Fibroblast of lung (primary cell): ENCODE measurements around the gene TBC1D22A. TPM values are rescaled to one million over a fixed set of nuclear protein-coding genes. Genes with fewer than 3 reads are reported as not detected.

ENCODE experiments used
- DNase-seq, 2 donors: peaks; one replicate each; pipeline versions ENCODE4 v3.0.0 to v3.0.0-alpha.2; 2010; ENCODE audit warnings: low read depth in 2 of 2
- H2AFZ ChIP-seq: 2 replicates; pipeline ENCODE4 v1.5.1; 2012; ENCODE audit warnings: low read length, control low read depth, inconsistent platforms
- H3K27ac ChIP-seq: 2 replicates; pipeline ENCODE4 v1.5.1; 2011; ENCODE audit warnings: low read length, control low read depth; ENCODE audit not compliant: insufficient read depth
- H3K27me3 ChIP-seq: 2 replicates; pipeline ENCODE4 v1.5.1; 2011; ENCODE audit warnings: mild to moderate bottlenecking, low read length; ENCODE audit not compliant: control insufficient read depth, insufficient read depth
- H3K36me3 ChIP-seq: 2 replicates; pipeline ENCODE4 v1.5.1; 2011; ENCODE audit warnings: low read length; ENCODE audit not compliant: control insufficient read depth, insufficient read depth
- H3K4me1 ChIP-seq: 2 replicates; pipeline ENCODE4 v1.5.1; 2011; ENCODE audit warnings: low read length; ENCODE audit not compliant: control insufficient read depth, insufficient read depth; ENCODE audit errors: extremely low read depth
- H3K4me2 ChIP-seq: 2 replicates; pipeline ENCODE4 v1.5.1; 2011; ENCODE audit warnings: low read length, control low read depth; ENCODE audit not compliant: insufficient read depth; ENCODE audit errors: extremely low read depth
- H3K4me3 ChIP-seq, 4 experiments: fragments of 200-600 bp in 1 of 4; sonication (generic) in 1 of 4; replicated peaks in 1 of 4; 2 replicates each; pipeline ENCODE4 v1.5.1; 2011 to 2016; ENCODE audit warnings: low read length in 4 of 4, low read depth in 3 of 4, mild to moderate bottlenecking in 3 of 4, control low read depth in 2 of 4, inconsistent platforms in 1 of 4, mixed read lengths in 1 of 4; ENCODE audit not compliant: insufficient read depth in 1 of 4; ENCODE audit errors: control extremely low read depth in 1 of 4
- H3K79me2 ChIP-seq: 2 replicates; pipeline ENCODE4 v1.5.1; 2012; ENCODE audit warnings: mild to moderate bottlenecking, low read length, inconsistent platforms; ENCODE audit not compliant: control insufficient read depth, insufficient read depth
- H3K9ac ChIP-seq: 2 replicates; pipeline ENCODE4 v1.5.1; 2011; ENCODE audit warnings: mild to moderate bottlenecking, low read length, control low read depth; ENCODE audit not compliant: insufficient read depth
- H3K9me3 ChIP-seq: 2 replicates; pipeline ENCODE4 v1.5.1; 2012; ENCODE audit warnings: low read depth, low read length; ENCODE audit not compliant: control insufficient read depth, insufficient read depth
- H4K20me1 ChIP-seq: 2 replicates; pipeline ENCODE4 v1.5.1; 2011; ENCODE audit warnings: low read length; ENCODE audit not compliant: control insufficient read depth, insufficient read depth; ENCODE audit errors: extremely low read depth
- EZH2 ChIP-seq: IDR thresholded peaks from 2 replicates; pipeline ENCODE4 v1.5.1; 2012; ENCODE audit warnings: low read length, control low read depth, mild to moderate bottlenecking; ENCODE audit errors: missing control alignments
- polyA plus RNA-seq, 2 donors: library from polyadenylated mRNA; depleted of rRNA in 1 of 2; stranded (reverse) in 1 of 2; unstranded in 1 of 2; fragments of >200 nt; gene quantifications; 2 replicates each; pipeline ENCODE4 v1.2.1, GENCODE V29; 2011 to 2012; ENCODE audit warnings: missing spikeins in 1 of 2
- total RNA-seq: library from RNA; depleted of rRNA; stranded (reverse); fragments of >200 nt; gene quantifications from 2 replicates; pipeline ENCODE4 v1.2.1, GENCODE V29; 2014
- TF ChIP-seq, protein P1 (sequence below), 2 donors: IDR thresholded peaks in 1 of 2; conservative IDR thresholded peaks in 1 of 2; 1 replicate in 1 of 2; 2 replicates in 1 of 2; pipeline ENCODE4 v1.5.1; 2011 to 2012; ENCODE audit warnings: low read length in 2 of 2, control low read depth in 1 of 2, inconsistent platforms in 1 of 2, low read depth in 1 of 2, mild to moderate bottlenecking in 1 of 2

The TBC1D22A gene
- total and polyA plus RNA-seq, 2 donors (not counting 1 experiment from before 2014, with no cell fraction given): 11.6 to 17.6 TPM

GRCh38 chr22:47102081-47102480, 339.6 kb downstream of the TBC1D22A start:
- no peaks in the 10 kb centered on the region for H3K36me3 ChIP-seq
- H4K20me1 ChIP-seq: no peaks in the 10 kb centered on the region
- no peak for DNase-seq
- H3K4me2 ChIP-seq: no peak overlapping the region
- H3K4me1 ChIP-seq: peaks cover 1% of the 10 kb centered on the region
- H3K27ac ChIP-seq: no peak overlapping the region
- no peak overlapping the region for H3K9ac ChIP-seq
- H3K9me3 ChIP-seq: no peaks in the 10 kb centered on the region
- H3K27me3 ChIP-seq: no peaks in the 10 kb centered on the region
- no peak for TF ChIP-seq EZH2
- TF ChIP-seq, protein P1, sequence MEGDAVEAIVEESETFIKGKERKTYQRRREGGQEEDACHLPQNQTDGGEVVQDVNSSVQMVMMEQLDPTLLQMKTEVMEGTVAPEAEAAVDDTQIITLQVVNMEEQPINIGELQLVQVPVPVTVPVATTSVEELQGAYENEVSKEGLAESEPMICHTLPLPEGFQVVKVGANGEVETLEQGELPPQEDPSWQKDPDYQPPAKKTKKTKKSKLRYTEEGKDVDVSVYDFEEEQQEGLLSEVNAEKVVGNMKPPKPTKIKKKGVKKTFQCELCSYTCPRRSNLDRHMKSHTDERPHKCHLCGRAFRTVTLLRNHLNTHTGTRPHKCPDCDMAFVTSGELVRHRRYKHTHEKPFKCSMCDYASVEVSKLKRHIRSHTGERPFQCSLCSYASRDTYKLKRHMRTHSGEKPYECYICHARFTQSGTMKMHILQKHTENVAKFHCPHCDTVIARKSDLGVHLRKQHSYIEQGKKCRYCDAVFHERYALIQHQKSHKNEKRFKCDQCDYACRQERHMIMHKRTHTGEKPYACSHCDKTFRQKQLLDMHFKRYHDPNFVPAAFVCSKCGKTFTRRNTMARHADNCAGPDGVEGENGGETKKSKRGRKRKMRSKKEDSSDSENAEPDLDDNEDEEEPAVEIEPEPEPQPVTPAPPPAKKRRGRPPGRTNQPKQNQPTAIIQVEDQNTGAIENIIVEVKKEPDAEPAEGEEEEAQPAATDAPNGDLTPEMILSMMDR (conservative IDR thresholded peaks at IDR 0.05 in 1 of 2, IDR thresholded peaks at IDR 0.05 in 1 of 2; ENCODE audit: low read depth in 1 of 2, low read length in 2 of 2): no peak
- no peak overlapping the region for H2AFZ ChIP-seq
- H3K4me3 ChIP-seq: no peak overlapping the region
- no peaks in the 10 kb centered on the region for H3K79me2 ChIP-seq

- H3K4me1 ChIP-seq: peaks cover 3% of the 10 kb centered on the region
- no peak for TF ChIP-seq EZH2
- TF ChIP-seq, protein P1 (conservative IDR thresholded peaks at IDR 0.05 in 1 of 2, IDR thresholded peaks at IDR 0.05 in 1 of 2; ENCODE audit: low read depth in 1 of 2, low read length in 2 of 2): no peak
- no peaks in the 10 kb centered on the region for H3K79me2 ChIP-seq
- no peaks in the 10 kb centered on the region for H3K9me3 ChIP-seq
- H3K36me3 ChIP-seq: no peaks in the 10 kb centered on the region
- H3K4me3 ChIP-seq: no peak overlapping the region
- no peak overlapping the region for H2AFZ ChIP-seq
- H3K9ac ChIP-seq: no peak overlapping the region
- H4K20me1 ChIP-seq: no peaks in the 10 kb centered on the region
- H3K27me3 ChIP-seq: no peaks in the 10 kb centered on the region
- H3K27ac ChIP-seq: no peak overlapping the region
- no peak overlapping the region for H3K4me2 ChIP-seq
- DNase-seq: no peak
These were observed 340.2 kb downstream of the TBC1D22A start for GRCh38 chr22:47102648-47103047.

DNA sequence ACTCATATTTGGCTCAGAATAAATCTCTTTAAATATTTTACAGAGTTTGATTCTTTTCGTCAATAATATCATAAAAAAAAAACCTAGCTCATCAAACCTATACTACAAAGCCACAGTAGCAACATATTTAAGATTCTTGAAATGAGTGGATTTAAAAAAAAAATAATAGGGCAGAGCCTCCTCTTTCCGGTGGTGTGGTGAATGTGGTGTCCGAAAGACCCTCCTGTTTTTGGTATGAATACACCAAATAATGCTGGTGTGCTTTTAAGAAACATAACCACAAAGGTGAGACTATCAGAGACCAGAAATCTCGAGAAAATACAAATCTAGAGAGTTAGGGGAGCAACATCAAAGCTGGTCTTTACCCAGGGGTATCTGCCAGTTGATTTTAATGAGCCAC, 342.6 kb downstream of the TBC1D22A start:
- Histone ChIP-seq H3K27ac (no peak overlapping the region), H3K36me3 (no peaks in the 10 kb centered on the region), H3K79me2 (no peaks in the 10 kb centered on the region), H3K4me3 (no peak overlapping the region), H3K27me3 (no peaks in the 10 kb centered on the region), H3K9ac (no peak overlapping the region), H3K4me2 (no peak overlapping the region), H3K9me3 (no peaks in the 10 kb centered on the region), H4K20me1 (no peaks in the 10 kb centered on the region), H3K4me1 (peaks cover 3% of the 10 kb centered on the region), H2AFZ (no peak overlapping the region)
- no peak for DNase-seq
- TF ChIP-seq, protein P1 (conservative IDR thresholded peaks at IDR 0.05 in 1 of 2, IDR thresholded peaks at IDR 0.05 in 1 of 2; ENCODE audit: low read depth in 1 of 2, low read length in 2 of 2): no peak
- TF ChIP-seq EZH2: no peak
